Caco-2 (cell line): ENCODE data around the gene OR52R1. TPM values are rescaled to one million over a fixed set of nuclear protein-coding genes. Genes with fewer than 3 reads are reported as not detected.

Experiments
- BruUV-seq: library from RNA; stranded (reverse); fragments of 400-500 nt; replicated peaks from 2 replicates; lab custom pipeline; 2021; lab: Mats Ljungman, UMichigan
- CTCF ChIA-PET: fragments of 300-600 bp; sonication (Branson Sonifier 250); formaldehyde crosslinking; loops from one replicate; lab custom pipeline; 2022; ENCODE audit warnings: antibody characterized with exemption; lab: Charles Lee
- POLR2A ChIA-PET: fragments of 300-600 bp; sonication (Branson Sonifier 250); formaldehyde crosslinking; loops from one replicate; lab custom pipeline; 2022; ENCODE audit warnings: antibody characterized with exemption; lab: Charles Lee
- DNase-seq, 2 experiments: peaks; one replicate each; pipeline versions ENCODE4 v3.0.0 to v3.0.0-alpha.2; 2020 to 2022
- H3K27me3 ChIP-seq: replicated peaks from 2 replicates; pipeline ENCODE4 v1.6.0; 2011; ENCODE audit warnings: low read length; ENCODE audit not compliant: control insufficient read depth, insufficient read depth
- H3K36me3 ChIP-seq: 2 replicates; pipeline ENCODE4 v1.5.1; 2011; ENCODE audit warnings: low read length; ENCODE audit not compliant: control insufficient read depth, insufficient read depth
- H3K4me1 ChIP-seq: fragments of 250-450 bp; sonication (Bioruptor Pico); 2 replicates; pipeline ENCODE4 v1.5.1; 2020; ENCODE audit warnings: mild to moderate bottlenecking
- H3K4me3 ChIP-seq: 2 replicates; pipeline ENCODE4 v1.5.1; 2011; ENCODE audit warnings: low read depth, mild to moderate bottlenecking, control low read depth, low read length
- H3K9me3 ChIP-seq: fragments of 250-450 bp; sonication (Bioruptor Pico); 2 replicates; pipeline ENCODE4 v1.5.1; 2020; ENCODE audit warnings: mild to moderate bottlenecking, moderate library complexity
- H3K27ac Mint-ChIP-seq: one replicate; pipeline ENCODE4 v1.8.0; 2022; ENCODE audit warnings: mixed read lengths; ENCODE audit not compliant: unreplicated experiment
- H3K27me3 Mint-ChIP-seq: one replicate; pipeline ENCODE4 v1.8.0; 2022; ENCODE audit warnings: mixed read lengths; ENCODE audit not compliant: insufficient read depth, unreplicated experiment
- H3K36me3 Mint-ChIP-seq: one replicate; pipeline ENCODE4 v1.8.0; 2022; ENCODE audit warnings: mild to moderate bottlenecking, mixed read lengths; ENCODE audit not compliant: insufficient read depth, unreplicated experiment
- H3K4me1 Mint-ChIP-seq: one replicate; pipeline ENCODE4 v1.8.0; 2022; ENCODE audit warnings: low read depth, mixed read lengths; ENCODE audit not compliant: unreplicated experiment
- H3K4me3 Mint-ChIP-seq: one replicate; pipeline ENCODE4 v1.8.0; 2022; ENCODE audit warnings: mild to moderate bottlenecking, moderate library complexity, mixed read lengths; ENCODE audit not compliant: unreplicated experiment
- H3K9me3 Mint-ChIP-seq: one replicate; pipeline ENCODE4 v1.8.0; 2022; ENCODE audit warnings: mixed read lengths; ENCODE audit not compliant: unreplicated experiment
- intact Hi-C: fragments of 100-400 bp; cut with micrococcal nuclease; formaldehyde crosslinking; loops from one replicate; pipeline ENCODE4 v1.10.0; 2022; ENCODE audit not compliant: unreplicated experiment
- total RNA-seq: library from RNA; stranded (reverse); gene quantifications from 2 replicates; pipeline ENCODE4 v1.2.3, GENCODE V29; 2022
- TF ChIP-seq, protein P1 (sequence below), 2 experiments: fragments of 200-600 bp in 1 of 2; IDR thresholded peaks; 1 replicate in 1 of 2; 2 replicates in 1 of 2; pipeline versions ENCODE4 v1.5.1 to v1.8.0; 2011 to 2022; ENCODE audit warnings: antibody characterized with exemption in 1 of 2, control low read depth in 1 of 2, inconsistent platforms in 1 of 2, low read depth in 1 of 2, low read length in 1 of 2, mild to moderate bottlenecking in 1 of 2, moderate library complexity in 1 of 2; ENCODE audit not compliant: insufficient read depth in 1 of 2, severe bottlenecking in 1 of 2, unreplicated experiment in 1 of 2

The OR52R1 gene
- total RNA-seq, 1 experiment from 2014 or later = not detected

DNA sequence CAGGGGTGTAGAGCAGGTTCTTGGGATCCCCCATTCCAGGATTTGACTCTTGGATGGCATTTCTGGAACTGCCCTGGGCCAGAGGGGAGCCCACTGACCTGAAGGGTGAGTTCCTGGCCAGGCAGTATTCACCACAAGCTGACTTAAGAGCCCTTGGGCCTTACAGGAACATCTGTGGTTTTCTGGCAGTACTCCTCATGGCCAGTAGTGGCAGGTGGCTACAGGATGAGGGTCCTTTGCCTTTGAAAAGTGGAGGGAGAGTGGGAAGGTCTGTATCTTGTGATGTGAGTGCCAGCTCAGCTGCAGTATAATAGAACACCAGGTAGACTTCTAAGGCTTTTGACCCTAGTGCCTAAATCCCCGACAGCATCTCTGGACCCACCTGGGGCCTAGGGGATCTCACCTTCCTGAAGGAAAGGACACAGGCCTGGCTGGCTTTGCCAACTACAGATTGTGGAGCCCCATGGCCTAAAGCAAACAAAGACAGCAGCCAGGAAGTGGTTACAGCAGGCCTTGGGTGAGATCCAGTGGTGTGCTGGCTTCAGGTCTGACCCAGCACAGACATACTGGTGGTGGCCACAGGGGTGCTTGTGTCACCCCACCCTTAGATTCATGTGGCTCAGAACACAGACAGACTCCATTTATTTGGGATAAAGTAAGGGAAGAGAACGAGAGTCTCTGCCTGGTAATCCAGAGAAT, 35.8 kb upstream of the OR52R1 start:
- no peaks in the 10 kb centered on the region for H3K36me3 ChIP-seq
- Mint-ChIP-seq H3K9me3 (no peaks in the 10 kb centered on the region), H3K4me3 (no peak overlapping the region), H3K36me3 (no peaks in the 10 kb centered on the region), H3K27me3 (peaks cover 9% of the 10 kb centered on the region), H3K4me1 (no peaks in the 10 kb centered on the region), H3K27ac (no peak overlapping the region)
- intact Hi-C loops = no loop called here
- no peaks in the 10 kb centered on the region for H3K27me3 ChIP-seq
- TF ChIP-seq, protein P1, sequence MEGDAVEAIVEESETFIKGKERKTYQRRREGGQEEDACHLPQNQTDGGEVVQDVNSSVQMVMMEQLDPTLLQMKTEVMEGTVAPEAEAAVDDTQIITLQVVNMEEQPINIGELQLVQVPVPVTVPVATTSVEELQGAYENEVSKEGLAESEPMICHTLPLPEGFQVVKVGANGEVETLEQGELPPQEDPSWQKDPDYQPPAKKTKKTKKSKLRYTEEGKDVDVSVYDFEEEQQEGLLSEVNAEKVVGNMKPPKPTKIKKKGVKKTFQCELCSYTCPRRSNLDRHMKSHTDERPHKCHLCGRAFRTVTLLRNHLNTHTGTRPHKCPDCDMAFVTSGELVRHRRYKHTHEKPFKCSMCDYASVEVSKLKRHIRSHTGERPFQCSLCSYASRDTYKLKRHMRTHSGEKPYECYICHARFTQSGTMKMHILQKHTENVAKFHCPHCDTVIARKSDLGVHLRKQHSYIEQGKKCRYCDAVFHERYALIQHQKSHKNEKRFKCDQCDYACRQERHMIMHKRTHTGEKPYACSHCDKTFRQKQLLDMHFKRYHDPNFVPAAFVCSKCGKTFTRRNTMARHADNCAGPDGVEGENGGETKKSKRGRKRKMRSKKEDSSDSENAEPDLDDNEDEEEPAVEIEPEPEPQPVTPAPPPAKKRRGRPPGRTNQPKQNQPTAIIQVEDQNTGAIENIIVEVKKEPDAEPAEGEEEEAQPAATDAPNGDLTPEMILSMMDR (IDR thresholded peaks at IDR 0.05; ENCODE audit: insufficient read depth in 1 of 2, low read depth in 1 of 2, low read length in 1 of 2, severe bottlenecking in 1 of 2, unreplicated experiment in 1 of 2) = no peak
- H3K4me1 ChIP-seq = no peaks in the 10 kb centered on the region
- no peak for DNase-seq
- H3K4me3 ChIP-seq = no peak overlapping the region
- ChIA-PET CTCF (no interaction called here), POLR2A (no interaction called here)
- BruUV-seq = no TSS peak
- no peaks in the 10 kb centered on the region for H3K9me3 ChIP-seq

DNA sequence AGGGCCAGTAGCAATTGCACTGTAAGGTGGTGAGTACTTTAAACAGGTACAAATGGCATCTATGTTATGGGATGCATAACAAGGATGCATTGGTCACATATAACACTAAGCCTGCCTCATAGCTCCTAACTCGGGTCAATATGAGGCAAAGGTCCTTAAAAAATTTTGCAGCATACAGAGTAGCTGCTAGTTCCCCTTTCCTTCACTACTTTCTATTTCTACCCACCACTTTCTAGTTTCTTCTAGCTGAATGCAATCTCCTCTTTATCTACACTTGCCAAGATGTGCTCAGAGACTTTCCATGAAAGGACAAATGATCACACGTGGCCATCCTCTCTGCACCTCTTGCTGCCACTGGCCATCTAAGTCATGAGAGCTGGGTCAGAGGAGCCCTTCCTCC, 26.7 kb upstream of the OR52R1 start:
- intact Hi-C loops = no loop called here
- peaks cover 14% of the 10 kb centered on the region for H3K27me3 Mint-ChIP-seq
- POLR2A ChIA-PET = no interaction called here

DNA sequence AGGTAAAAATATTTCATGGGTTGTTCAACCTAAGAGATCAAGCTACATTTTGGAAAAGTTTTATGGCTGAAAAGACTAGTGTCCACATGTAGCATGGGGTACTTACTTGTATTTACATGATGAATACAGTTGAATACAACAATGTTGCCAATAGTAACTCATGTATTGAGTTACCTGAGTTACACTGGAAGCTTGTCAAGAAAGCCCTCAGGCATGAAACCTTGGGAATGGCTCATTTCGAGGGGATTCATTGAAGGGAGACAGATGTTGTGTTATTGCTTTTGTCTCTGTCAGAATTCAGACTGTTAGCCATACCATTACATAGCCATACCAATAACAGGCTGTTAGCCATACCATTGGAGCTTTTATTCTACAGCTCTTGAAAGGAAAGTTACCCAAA, 26.2 kb upstream of the OR52R1 start:
- Histone ChIP-seq H3K36me3 (no peaks in the 10 kb centered on the region), H3K4me3 (no peak overlapping the region), H3K9me3 (no peaks in the 10 kb centered on the region), H3K4me1 (no peaks in the 10 kb centered on the region), H3K27me3 (no peaks in the 10 kb centered on the region)
- H3K4me3 Mint-ChIP-seq = no peak overlapping the region
- no peak overlapping the region for H3K27ac Mint-ChIP-seq
- intact Hi-C loops = no loop called here
- no TSS peak for BruUV-seq
- H3K36me3 Mint-ChIP-seq = no peaks in the 10 kb centered on the region
- DNase-seq = no peak
- ChIA-PET CTCF (no interaction called here), POLR2A (no interaction called here)
- no peaks in the 10 kb centered on the region for H3K4me1 Mint-ChIP-seq
- TF ChIP-seq, protein P1 (IDR thresholded peaks at IDR 0.05; ENCODE audit: insufficient read depth in 1 of 2, low read depth in 1 of 2, low read length in 1 of 2, severe bottlenecking in 1 of 2, unreplicated experiment in 1 of 2) = no peak
- H3K9me3 Mint-ChIP-seq = no peaks in the 10 kb centered on the region
- peaks cover 12% of the 10 kb centered on the region for H3K27me3 Mint-ChIP-seq

More for the DNA sequence above, 26.7 kb upstream of the OR52R1 start:
- Mint-ChIP-seq H3K4me1 (no peaks in the 10 kb centered on the region), H3K4me3 (no peak overlapping the region), H3K27ac (no peak overlapping the region), H3K9me3 (no peaks in the 10 kb centered on the region), H3K36me3 (no peaks in the 10 kb centered on the region)
- H3K27me3 ChIP-seq = no peaks in the 10 kb centered on the region
- no peaks in the 10 kb centered on the region for H3K9me3 ChIP-seq
- no peak overlapping the region for H3K4me3 ChIP-seq
- no peak for DNase-seq
- no TSS peak for BruUV-seq
- H3K4me1 ChIP-seq = no peaks in the 10 kb centered on the region
- CTCF ChIA-PET = no interaction called here
- no peaks in the 10 kb centered on the region for H3K36me3 ChIP-seq
- TF ChIP-seq, protein P1 (IDR thresholded peaks at IDR 0.05; ENCODE audit: insufficient read depth in 1 of 2, low read depth in 1 of 2, low read length in 1 of 2, severe bottlenecking in 1 of 2, unreplicated experiment in 1 of 2) = no peak
